GM18909 (cell line): ENCODE measurements around the gene ACSL3.
"Not testable (repeated sequence)": the region's sequence is repeated elsewhere in the genome, so short reads cannot be mapped to it uniquely, and the experiment has no call there.

Experiments used
- ATAC-seq: cut with Tn5 transposase; IDR thresholded peaks from one replicate; pipeline ENCODE4 v1.9.1; 2021; ENCODE audit warnings: mild to moderate bottlenecking; ENCODE audit not compliant: unreplicated experiment, poor library complexity

The ACSL3 gene

GRCh38 chr2:222963641-222964040 lies 102.8 kb downstream of the ACSL3 start:
- ATAC-seq, result no peak

GRCh38 chr2:222964376-222965031 lies 103.7 kb downstream of the ACSL3 start:
- no peak for ATAC-seq

- no peak for ATAC-seq
These were observed 104.7 kb downstream of the ACSL3 start for GRCh38 chr2:222965555-222965954.

GRCh38 chr2:222968550-222969155 lies 107.8 kb downstream of the ACSL3 start:
- ATAC-seq, result no peak

GRCh38 chr2:222969491-222969890 lies 108.7 kb downstream of the ACSL3 start:
- ATAC-seq, result no peak

- ATAC-seq, result no peak
These were observed 111.6 kb downstream of the ACSL3 start for GRCh38 chr2:222972420-222972819.

- ATAC-seq, result no peak
These were observed 112.4 kb downstream of the ACSL3 start for GRCh38 chr2:222973237-222973636.

GRCh38 chr2:222973733-222974132 lies 112.9 kb downstream of the ACSL3 start:
- no peak for ATAC-seq

GRCh38 chr2:222976521-222977061 lies 115.8 kb downstream of the ACSL3 start:
- ATAC-seq, result no peak

GRCh38 chr2:222977121-222977520 lies 116.3 kb downstream of the ACSL3 start:
- ATAC-seq, result no peak

GRCh38 chr2:222978850-222979249 lies 118.0 kb downstream of the ACSL3 start:
- ATAC-seq, result no peak

GRCh38 chr2:222979484-222979883 lies 118.6 kb downstream of the ACSL3 start:
- no peak for ATAC-seq

- ATAC-seq, result peak; percentile 89
These were observed 121.4 kb downstream of the ACSL3 start for GRCh38 chr2:222982010-222982908.

GRCh38 chr2:222982909-222983265 lies 122.1 kb downstream of the ACSL3 start:
- ATAC-seq, result no peak

GRCh38 chr2:222984908-222985307 lies 124.1 kb downstream of the ACSL3 start:
- no peak for ATAC-seq

GRCh38 chr2:222989431-222989830 lies 128.6 kb downstream of the ACSL3 start:
- ATAC-seq, result no peak

GRCh38 chr2:222990206-222990605 lies 129.4 kb downstream of the ACSL3 start:
- ATAC-seq, result not testable (repeated sequence)

GRCh38 chr2:222992137-222992536 lies 131.3 kb downstream of the ACSL3 start:
- ATAC-seq, result no peak
